AG04450 (cell line): ENCODE results near the gene BNC2. TPM values are rescaled to one million over a fixed set of nuclear protein-coding genes. Genes with fewer than 3 reads are reported as not detected.

Source experiments
- CTCF ChIA-PET: fragments of 300-600, 350-600 bp; formaldehyde crosslinking; extraction: SDS; loops from one replicate; lab custom pipeline; 2022; ENCODE audit warnings: antibody characterized with exemption, inconsistent platforms; lab: Charles Lee
- POLR2A ChIA-PET: fragments of 350-600 bp; formaldehyde crosslinking; extraction: SDS; loops from one replicate; lab custom pipeline; 2021; ENCODE audit warnings: antibody characterized with exemption, inconsistent platforms; lab: Yijun Ruan, JAX
- DNase-seq: peaks from one replicate; pipeline ENCODE4 v3.0.0-alpha.2; 2011; ENCODE audit warnings: low read depth, low spot score
- H3K27ac ChIP-seq: one replicate; pipeline ENCODE4 v1.5.1; 2012; ENCODE audit warnings: low read depth, low read length, control low read depth
- H3K27me3 ChIP-seq: one replicate; pipeline ENCODE4 v1.6.0; 2012; ENCODE audit warnings: low read length; ENCODE audit not compliant: control insufficient read depth, insufficient read depth
- H3K4me3 ChIP-seq: 2 replicates; pipeline ENCODE4 v1.5.1; 2011; ENCODE audit warnings: mild to moderate bottlenecking, low read depth, low read length, control low read depth
- H3K9me3 ChIP-seq: 2 replicates; pipeline ENCODE4 v1.5.1; 2012; ENCODE audit warnings: low read length; ENCODE audit not compliant: control insufficient read depth, insufficient read depth
- CTCF ChIP-seq: IDR thresholded peaks from 2 replicates; pipeline ENCODE4 v1.5.1; 2011; ENCODE audit warnings: low read depth, low read length, control low read depth, inconsistent platforms
- polyA plus RNA-seq: library from polyadenylated mRNA; depleted of rRNA; stranded (reverse); fragments of >200 nt; gene quantifications from 2 replicates; pipeline ENCODE4 v1.2.3, GENCODE V29; 2011

Gene BNC2
- polyA plus RNA-seq, 1 experiment: 49.0 TPM

GRCh38 chr9:16412740-16413139 lies 457.7 kb downstream of the BNC2 start:
- no peaks in the 10 kb centered on the region for H3K9me3 ChIP-seq
- no peak overlapping the region for H3K4me3 ChIP-seq
- DNase-seq: no peak
- POLR2A ChIA-PET: interaction anchor here (0.6 to 1.7 kb wide), 2 partner anchors 292 to 472 kb away, joined by 4 to 9 read pairs; no protein-coding TSS in a partner anchor
- no peak for TF ChIP-seq CTCF
- H3K27me3 ChIP-seq: no peaks in the 10 kb centered on the region
- CTCF ChIA-PET: no interaction called here
- no peak overlapping the region for H3K27ac ChIP-seq

DNA sequence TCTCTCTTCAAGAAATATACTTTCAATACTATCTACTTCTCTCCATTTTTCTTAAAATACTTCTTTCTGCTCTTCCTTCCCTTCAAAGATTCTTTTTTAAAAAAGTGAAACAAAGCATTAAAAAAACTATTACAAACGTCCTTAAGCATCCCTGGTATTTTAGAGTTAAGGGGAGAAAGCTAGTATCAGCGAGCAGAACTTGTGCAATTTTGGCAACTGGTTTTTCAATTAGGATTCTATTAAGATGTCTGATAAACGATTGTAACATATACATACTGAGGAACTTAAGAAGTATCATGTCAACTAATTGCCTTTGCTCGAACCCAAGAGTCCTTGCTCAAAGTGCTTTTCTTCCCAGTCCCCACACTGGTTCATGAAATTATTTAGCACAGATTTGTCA lies 459.2 kb downstream of the BNC2 start:
- no peak for TF ChIP-seq CTCF

DNA sequence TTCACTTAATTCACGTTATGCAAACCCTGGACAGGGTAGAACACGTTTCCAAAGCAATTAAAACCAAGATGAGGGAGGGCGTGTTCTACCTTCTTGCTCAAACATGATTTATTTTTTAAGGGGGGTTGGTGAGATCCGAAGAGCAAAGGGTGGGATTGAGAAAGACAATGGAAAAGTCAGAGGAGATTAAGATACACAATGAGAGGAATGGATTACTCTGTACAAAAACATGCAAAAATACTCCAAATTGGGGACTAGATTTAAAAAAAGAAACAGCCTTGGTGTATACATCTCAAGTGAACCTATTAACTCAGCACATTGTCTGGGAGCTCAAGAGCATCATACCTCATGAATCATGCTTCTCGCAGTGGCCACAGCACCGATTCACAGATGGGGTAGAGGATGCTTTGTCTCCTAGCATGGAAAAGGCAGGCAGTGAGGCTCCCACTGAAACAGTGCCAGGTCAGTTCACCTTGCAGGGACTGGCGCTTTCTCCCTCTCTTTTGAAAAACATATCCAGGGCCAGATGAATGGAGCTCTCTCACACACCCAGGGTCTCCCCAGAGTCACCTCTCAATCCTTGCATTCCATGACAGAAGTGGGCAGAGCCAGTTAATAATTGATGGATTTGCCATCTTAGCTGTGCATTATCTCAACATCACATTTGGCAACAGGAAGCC lies 459.7 kb downstream of the BNC2 start:
- CTCF ChIA-PET: no interaction called here
- no peak for TF ChIP-seq CTCF
- H3K4me3 ChIP-seq: no peak overlapping the region
- no peaks in the 10 kb centered on the region for H3K9me3 ChIP-seq
- POLR2A ChIA-PET: no interaction called here
- DNase-seq: no peak
- H3K27ac ChIP-seq: no peak overlapping the region
- no peaks in the 10 kb centered on the region for H3K27me3 ChIP-seq

More for the DNA sequence above, 459.2 kb downstream of the BNC2 start:
- Histone ChIP-seq H3K4me3 (no peak overlapping the region), H3K27me3 (no peaks in the 10 kb centered on the region), H3K27ac (no peak overlapping the region), H3K9me3 (no peaks in the 10 kb centered on the region)
- ChIA-PET POLR2A (no interaction called here), CTCF (no interaction called here)
- no peak for DNase-seq

- no peak for DNase-seq
- no peaks in the 10 kb centered on the region for H3K27me3 ChIP-seq
- H3K9me3 ChIP-seq: no peaks in the 10 kb centered on the region
- H3K4me3 ChIP-seq: no peak overlapping the region
- TF ChIP-seq CTCF: no peak
- H3K27ac ChIP-seq: no peak overlapping the region
- ChIA-PET POLR2A (no interaction called here), CTCF (no interaction called here)
Observed at GRCh38 chr9:16407617-16408016, 462.9 kb downstream of the BNC2 start.

GRCh38 chr9:16406526-16407225 lies 463.8 kb downstream of the BNC2 start:
- POLR2A ChIA-PET: no interaction called here
- no peak for DNase-seq
- TF ChIP-seq CTCF: no peak
- CTCF ChIA-PET: no interaction called here
- no peak overlapping the region for H3K4me3 ChIP-seq
- no peak overlapping the region for H3K27ac ChIP-seq
- H3K27me3 ChIP-seq: no peaks in the 10 kb centered on the region
- H3K9me3 ChIP-seq: no peaks in the 10 kb centered on the region
